Myocyte (in vitro differentiated cells): ENCODE data around the gene MYO1C. TPM values are rescaled to one million over a fixed set of nuclear protein-coding genes. Genes with fewer than 3 reads are reported as not detected.
"Not testable (repeated sequence)": the region's sequence is repeated elsewhere in the genome, so short reads cannot be mapped to it uniquely, and the experiment has no call there.

ENCODE experiments used
- DNase-seq: peaks from one replicate; pipeline ENCODE4 v3.0.0-alpha.2; 2012; ENCODE audit warnings: low read depth
- total RNA-seq: library from RNA; depleted of rRNA; stranded (reverse); fragments of >200 nt; gene quantifications from 2 replicates; pipeline ENCODE4 v1.2.3, GENCODE V29; 2014

MYO1C gene
- total RNA-seq, 1 donor from 2014 or later = 122 TPM

- no peak for DNase-seq
These were observed 16.9 kb upstream of the MYO1C start for GRCh38 chr17:1509290-1509881.

DNA sequence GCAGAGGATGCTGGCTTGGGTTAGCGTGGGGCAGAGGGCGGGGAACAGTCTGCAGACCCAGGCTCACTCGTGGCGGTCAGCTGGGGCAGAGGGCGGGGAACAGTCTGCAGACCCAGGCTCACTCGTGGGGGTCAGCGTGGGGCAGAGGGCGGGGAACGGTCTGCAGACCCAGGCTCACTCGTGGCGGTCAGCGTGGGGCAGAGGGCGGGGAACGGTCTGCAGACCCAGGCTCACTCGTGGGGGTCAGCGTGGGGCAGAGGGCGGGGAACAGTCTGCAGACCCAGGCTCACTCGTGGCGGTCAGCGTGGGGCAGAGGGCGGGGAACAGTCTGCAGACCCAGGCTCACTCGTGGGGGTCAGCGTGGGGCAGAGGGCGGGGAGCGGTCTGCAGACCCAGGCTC lies 16.2 kb upstream of the MYO1C start:
- DNase-seq = not testable (repeated sequence)

DNA sequence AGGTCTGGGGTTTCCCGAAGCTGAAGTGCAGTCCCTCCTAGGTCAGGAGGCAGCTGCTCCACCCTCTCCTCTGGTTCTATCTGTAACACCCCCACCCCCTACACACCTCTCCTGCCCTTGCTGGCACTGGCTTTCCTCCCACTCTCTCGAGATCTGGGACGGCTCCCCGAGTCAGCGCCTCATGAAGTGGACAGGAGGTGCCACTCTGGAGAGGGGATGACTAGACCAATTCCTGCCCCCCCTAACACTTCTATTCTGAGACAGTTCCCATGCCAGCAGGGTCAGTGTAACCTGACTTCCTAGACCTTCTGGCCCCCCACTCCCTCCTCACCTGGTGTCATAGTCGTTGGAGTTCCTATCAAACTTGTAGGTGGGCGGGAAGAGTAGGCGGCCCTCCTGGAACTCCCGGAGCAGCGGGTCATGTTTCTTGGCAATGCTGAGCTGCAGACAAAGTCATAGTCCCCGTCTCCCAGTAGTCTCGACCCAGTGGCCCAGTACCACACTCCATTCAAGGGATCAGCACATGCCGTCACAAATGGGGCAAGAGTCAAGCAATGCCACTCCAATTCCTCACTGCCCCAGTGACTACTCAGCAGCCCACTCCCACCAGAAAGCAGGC lies 14.3 kb upstream of the MYO1C start:
- DNase-seq = no peak

DNA sequence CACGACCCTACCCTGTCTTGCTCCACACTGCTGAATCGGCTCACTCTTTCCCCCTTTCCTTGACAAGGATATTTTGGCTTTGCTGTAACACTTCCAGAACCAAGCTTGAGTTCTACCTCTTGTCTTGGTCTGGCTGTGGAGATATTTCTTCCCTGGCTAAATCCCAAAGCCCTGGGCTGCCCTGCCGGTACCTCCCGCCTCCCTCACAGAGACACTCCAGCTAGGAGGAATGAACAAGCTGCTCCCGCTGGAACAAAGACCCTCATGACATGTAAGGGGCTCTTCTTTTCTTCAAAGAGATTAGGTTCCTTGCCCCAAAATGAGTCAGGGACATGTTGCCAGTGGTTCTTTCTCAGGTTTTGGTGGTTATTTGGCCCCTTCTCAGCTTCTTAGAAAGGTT lies 13.1 kb upstream of the MYO1C start:
- no peak for DNase-seq

DNA sequence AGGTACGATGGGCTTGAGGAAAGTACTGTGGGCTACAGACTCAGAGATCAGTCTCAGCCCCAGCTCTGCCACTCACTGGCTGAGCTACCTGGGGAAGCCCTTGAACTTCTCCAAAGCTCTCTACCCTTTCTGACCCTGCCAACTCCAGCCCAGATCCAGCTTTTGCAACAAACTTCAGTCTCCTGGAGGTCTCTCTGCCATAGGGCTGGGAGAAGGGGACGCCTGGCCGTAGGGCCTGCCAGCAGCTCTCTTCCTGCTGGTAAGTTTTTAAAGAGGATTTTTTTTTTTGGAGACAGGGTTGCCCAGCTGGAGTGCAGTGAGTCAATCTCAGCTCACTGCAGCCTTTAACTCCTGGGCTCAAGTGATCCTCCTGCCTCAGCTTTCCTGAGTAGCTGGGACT lies 12.4 kb upstream of the MYO1C start:
- DNase-seq = no peak

- DNase-seq = no peak
These were observed 11.2 kb upstream of the MYO1C start for GRCh38 chr17:1503699-1504098.

DNA sequence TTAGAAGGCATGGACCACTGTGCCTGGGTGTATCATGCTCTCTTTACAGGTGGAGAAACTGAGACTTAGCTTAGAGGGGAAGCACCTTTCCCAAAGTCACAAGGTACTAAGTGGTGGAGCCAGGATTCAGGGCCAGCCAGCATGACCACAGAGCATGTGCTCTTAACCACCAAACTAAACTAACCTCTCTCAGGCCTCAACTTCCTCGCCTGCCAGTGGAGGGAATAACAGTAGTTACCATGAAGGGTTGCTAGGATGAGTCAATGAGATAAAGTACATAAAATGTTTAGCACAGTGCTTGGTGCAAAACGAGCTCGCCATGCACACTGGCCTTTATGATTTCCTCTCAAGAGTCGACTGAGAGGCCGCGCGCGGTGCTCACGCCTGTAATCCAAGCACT lies 6.4 kb upstream of the MYO1C start:
- peak; percentile 78 for DNase-seq

- DNase-seq = no peak
These were observed 5.7 kb upstream of the MYO1C start for GRCh38 chr17:1498233-1498632.

- no peak for DNase-seq
These were observed 5.3 kb upstream of the MYO1C start for GRCh38 chr17:1497831-1498230.

- DNase-seq = no peak
These were observed 4.4 kb upstream of the MYO1C start for GRCh38 chr17:1496869-1497268.

DNA sequence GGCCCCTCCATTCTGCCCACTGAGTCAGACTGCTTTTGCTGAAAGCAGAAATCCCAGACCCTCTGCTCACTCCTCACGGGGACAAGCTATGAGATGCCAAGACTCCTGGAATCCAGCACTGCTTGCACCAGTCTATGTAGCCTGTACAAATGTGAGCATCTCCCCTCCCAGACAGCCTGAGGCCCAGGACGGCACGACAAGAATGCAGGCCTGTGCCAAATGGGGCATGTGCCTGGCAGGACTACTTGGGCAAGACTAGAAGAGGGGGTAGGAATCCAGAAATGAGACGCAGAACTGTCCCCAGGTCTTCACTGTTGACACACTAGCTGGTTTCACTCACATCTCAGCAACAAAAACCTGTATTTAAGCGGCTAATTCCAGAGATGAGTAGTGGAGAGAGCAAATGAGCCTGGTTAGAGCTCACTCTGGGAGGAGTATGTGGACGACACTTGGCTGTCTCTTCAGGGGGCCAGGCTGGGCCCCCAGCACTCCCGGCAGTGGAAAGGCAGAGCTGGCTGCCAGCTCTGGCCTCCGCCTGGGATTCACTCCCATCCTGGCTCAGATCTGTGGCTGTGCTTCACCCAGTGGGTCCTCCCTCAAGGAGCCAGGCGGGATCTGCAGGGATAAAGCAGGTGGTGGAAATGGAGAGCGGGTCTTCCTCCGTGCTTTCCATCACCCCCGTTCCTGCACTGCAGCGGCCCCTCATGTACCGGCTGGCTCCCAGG lies 2.9 kb upstream of the MYO1C start:
- peak; percentile 77 for DNase-seq

GRCh38 chr17:1494736-1495253 lies 2.3 kb upstream of the MYO1C start:
- no peak for DNase-seq

GRCh38 chr17:1494203-1494602 lies 1.7 kb upstream of the MYO1C start:
- DNase-seq = no peak

GRCh38 chr17:1493291-1493980 lies 950 bp upstream of the MYO1C start:
- DNase-seq = no peak

DNA sequence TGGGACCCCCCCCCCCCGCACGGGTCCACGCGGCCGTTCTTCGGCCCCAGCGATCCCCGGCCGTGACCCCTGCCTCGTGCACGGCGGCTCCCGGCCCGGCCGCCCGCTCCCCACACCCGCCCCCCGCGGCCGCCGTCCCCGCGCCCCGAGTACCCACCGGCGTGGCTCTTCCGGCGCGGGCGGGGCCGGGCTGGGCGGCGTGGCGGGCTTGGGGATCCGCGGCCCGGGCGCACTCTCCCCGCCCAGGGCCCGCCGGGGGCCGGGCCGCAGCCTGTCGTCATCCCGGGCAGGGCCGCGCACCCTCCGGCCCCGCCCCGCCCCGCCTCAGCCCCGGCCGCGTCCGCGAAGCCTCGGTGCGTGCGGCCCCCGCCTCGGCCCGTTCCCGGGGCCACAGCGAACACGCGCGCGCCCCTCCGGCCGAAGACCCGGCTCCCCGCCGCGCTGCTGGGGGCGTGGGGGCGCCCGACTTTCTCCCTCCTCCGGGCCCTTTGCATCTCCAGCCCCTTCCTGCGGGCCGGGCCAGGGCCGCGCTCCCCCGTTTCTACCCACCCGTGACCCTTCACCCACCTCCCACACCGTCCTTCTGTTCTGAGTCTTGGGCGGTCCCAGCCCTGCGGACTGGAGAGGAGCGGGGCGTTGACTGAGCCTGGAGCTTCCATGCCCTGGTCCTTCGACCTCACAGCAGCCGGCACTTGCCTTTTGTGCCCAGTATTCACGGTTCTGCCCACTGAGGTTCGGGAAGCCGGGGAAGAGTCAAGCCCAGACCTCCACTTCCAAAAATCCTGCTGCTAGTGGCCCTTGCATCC lies 840 bp downstream of the MYO1C start:
- DNase-seq = peak; percentile 55

- DNase-seq = peak; percentile 68
These were observed 1.6 kb downstream of the MYO1C start for GRCh38 chr17:1490643-1491442.

DNA sequence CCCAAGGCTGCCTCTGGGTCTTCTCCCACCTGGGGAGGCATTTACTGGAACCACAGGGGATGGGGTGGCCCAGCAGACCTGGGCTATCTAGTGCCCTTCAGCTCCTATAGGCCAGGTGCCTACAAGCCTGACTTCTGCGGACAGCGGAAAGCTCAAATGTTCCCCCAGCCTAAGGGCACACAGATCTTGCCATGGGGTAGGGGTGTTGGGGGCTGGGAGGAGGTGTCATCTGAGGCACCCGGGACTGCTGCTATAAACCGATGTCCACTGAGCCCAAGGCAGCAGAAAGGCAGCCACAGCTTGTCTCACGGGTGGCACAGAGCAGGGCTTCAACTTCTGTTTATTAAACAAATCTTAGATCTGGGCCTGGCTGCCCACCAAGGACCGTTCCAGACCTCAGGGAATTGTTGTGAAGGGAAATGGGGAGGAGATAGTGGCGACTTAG lies 3.6 kb downstream of the MYO1C start:
- DNase-seq = no peak

DNA sequence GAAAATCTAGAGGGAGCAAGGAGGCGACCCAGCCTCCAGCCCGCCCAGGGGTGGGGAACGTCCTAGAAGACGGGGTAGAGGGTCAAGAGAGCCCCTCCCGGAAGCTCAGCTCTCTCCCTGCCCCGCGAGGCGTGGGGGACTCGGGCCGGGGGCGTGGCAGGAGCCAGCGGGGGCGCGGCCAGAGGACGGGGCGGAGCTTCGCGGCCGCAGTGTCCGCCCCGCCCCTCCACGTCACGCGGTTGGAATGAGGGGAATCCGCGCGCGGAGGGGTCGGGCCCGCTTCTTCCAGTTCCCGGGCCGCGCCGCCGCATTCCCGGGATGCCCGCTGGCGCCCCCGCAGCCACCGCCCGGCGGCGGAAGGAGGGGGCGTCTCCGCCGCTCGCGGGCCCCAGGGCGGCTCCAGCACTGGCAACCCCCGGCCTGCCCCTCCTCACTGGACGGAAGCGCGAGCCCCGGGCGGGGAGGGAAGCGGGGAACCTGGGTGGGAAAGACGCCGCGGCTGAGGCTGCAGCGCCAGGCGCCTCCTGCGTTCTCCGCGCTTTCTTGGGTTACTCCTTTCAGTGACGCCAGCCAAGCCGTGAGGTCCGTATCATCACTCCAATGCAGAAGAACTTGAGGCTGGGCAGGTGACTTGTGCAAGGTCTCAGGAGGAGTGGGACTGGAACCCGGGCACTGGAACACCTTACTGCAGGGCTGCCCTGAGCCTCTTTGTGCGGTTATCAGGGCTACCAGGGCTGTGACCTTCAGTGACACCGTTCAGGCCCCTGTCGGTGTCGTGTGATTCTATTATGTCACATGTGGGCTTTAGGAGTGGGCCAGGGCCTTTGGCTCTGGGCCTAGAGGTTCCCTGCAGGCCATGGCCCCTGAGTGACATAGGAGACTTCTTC lies 4.3 kb downstream of the MYO1C start:
- DNase-seq = peak; percentile 91
